ENCODE data around the gene MMP21. TPM values are rescaled to one million over a fixed set of nuclear protein-coding genes. Genes with fewer than 3 reads are reported as not detected.
A peak's percentile ranks its signal among the peaks of the same experiment; 100 is the strongest.

Gene MMP21
- total RNA-seq, 2 donors from 2014 or later: not detected

GRCh38 chr10:125799451-125800182 lies 24.0 kb upstream of the MMP21 start:
- H3K36me3 ChIP-seq (replicated peaks in 1 of 2; ENCODE audit: insufficient read depth in 1 of 2, low read depth in 2 of 2): peaks cover 0 to 2% of the 10 kb centered on the region in 2 donors
- DNase-seq (no peak), ATAC-seq (no peak)
- H3K27ac ChIP-seq: no peak overlapping the region
- peaks cover 16% of the 10 kb centered on the region for H3K4me1 ChIP-seq
- 86 to 87% methylated on average over 8 of the region's 8 CpGs for WGBS, 2 donors
- intact Hi-C loops (cut with DNase I): no loop called here
- no peak for TF ChIP-seq CTCF (IDR thresholded peaks at IDR 0.05)
- no peaks in the 10 kb centered on the region for H3K9me3 ChIP-seq
- H3K27me3 ChIP-seq: no peaks in the 10 kb centered on the region
- no peak overlapping the region for H3K4me3 ChIP-seq

GRCh38 chr10:125797994-125798662 lies 22.5 kb upstream of the MMP21 start:
- no peaks in the 10 kb centered on the region for H3K9me3 ChIP-seq
- ATAC-seq (peak; percentile 80), DNase-seq (peak; percentile 31 to 69 (median 59))
- intact Hi-C loops (cut with DNase I): no loop called here
- H3K4me1 ChIP-seq: peaks cover 16% of the 10 kb centered on the region
- TF ChIP-seq CTCF (IDR thresholded peaks at IDR 0.05): no peak
- no peak for TF ChIP-seq POLR2A (IDR thresholded peaks at IDR 0.05)
- H3K4me3 ChIP-seq: no peak overlapping the region
- peaks cover 0 to 8% of the 10 kb centered on the region in 2 donors for H3K36me3 ChIP-seq (replicated peaks in 1 of 2; ENCODE audit: insufficient read depth in 1 of 2, low read depth in 2 of 2)
- WGBS, 2 donors: 20 to 26% methylated on average over 3 to 5 of the region's 5 CpGs
- peak overlapping the region in 2 of 4 donors; percentile 43 to 53 for H3K27ac ChIP-seq
- no peaks in the 10 kb centered on the region for H3K27me3 ChIP-seq

- peak overlapping the region in 3 of 4 donors; percentile 6 to 53 (median 23) for H3K27ac ChIP-seq
- intact Hi-C loops (cut with DNase I): no loop called here
- TF ChIP-seq POLR2A (IDR thresholded peaks at IDR 0.05) (no peak), CTCF (IDR thresholded peaks at IDR 0.05) (peak in 1 of 7 experiments; percentile 26)
- no peaks in the 10 kb centered on the region for H3K27me3 ChIP-seq
- peaks cover 16% of the 10 kb centered on the region for H3K4me1 ChIP-seq
- DNase-seq (peak in 3 of 4 donors; percentile 18 to 57 (median 30)), ATAC-seq (no peak)
- H3K4me3 ChIP-seq: no peak overlapping the region
- H3K9me3 ChIP-seq: no peaks in the 10 kb centered on the region
- H3K36me3 ChIP-seq (replicated peaks in 1 of 2; ENCODE audit: insufficient read depth in 1 of 2, low read depth in 2 of 2): peaks cover 0 to 11% of the 10 kb centered on the region in 2 donors
- 34 to 60% methylated on average over 8 of the region's 8 CpGs for WGBS, 2 donors
These were observed 21.8 kb upstream of the MMP21 start for GRCh38 chr10:125797424-125797823.

- WGBS, 2 donors: 77 to 83% methylated on average over 7 to 8 of the region's 8 CpGs
- intact Hi-C loops (cut with DNase I): no loop called here
- no peak overlapping the region for H3K27ac ChIP-seq
These were observed 20.1 kb upstream of the MMP21 start for GRCh38 chr10:125795637-125796190.

More at GRCh38 chr10:125795637-125796190, 20.1 kb upstream of the MMP21 start:
- H3K9me3 ChIP-seq: no peaks in the 10 kb centered on the region
- peaks cover 0 to 11% of the 10 kb centered on the region in 2 donors for H3K36me3 ChIP-seq (replicated peaks in 1 of 2; ENCODE audit: insufficient read depth in 1 of 2, low read depth in 2 of 2)
- no peaks in the 10 kb centered on the region for H3K27me3 ChIP-seq
- ATAC-seq: no peak
- peaks cover 16% of the 10 kb centered on the region for H3K4me1 ChIP-seq
- no peak overlapping the region for H3K4me3 ChIP-seq
- TF ChIP-seq POLR2A (IDR thresholded peaks at IDR 0.05): no peak
- TF ChIP-seq CTCF (IDR thresholded peaks at IDR 0.05): no peak
- no peak for DNase-seq
